ENCODE measurements around the gene GZMM. TPM values are rescaled to one million over a fixed set of nuclear protein-coding genes. Genes with fewer than 3 reads are reported as not detected.

The GZMM gene
- total RNA-seq, 1 experiment from 2014 or later = not detected

GRCh38 chr19:579842-580155, 35.9 kb downstream of the GZMM start:
- CTCF ChIA-PET = no interaction called here
- no TSS peak for BruUV-seq (replicated peaks)
- TF ChIP-seq, protein P1, sequence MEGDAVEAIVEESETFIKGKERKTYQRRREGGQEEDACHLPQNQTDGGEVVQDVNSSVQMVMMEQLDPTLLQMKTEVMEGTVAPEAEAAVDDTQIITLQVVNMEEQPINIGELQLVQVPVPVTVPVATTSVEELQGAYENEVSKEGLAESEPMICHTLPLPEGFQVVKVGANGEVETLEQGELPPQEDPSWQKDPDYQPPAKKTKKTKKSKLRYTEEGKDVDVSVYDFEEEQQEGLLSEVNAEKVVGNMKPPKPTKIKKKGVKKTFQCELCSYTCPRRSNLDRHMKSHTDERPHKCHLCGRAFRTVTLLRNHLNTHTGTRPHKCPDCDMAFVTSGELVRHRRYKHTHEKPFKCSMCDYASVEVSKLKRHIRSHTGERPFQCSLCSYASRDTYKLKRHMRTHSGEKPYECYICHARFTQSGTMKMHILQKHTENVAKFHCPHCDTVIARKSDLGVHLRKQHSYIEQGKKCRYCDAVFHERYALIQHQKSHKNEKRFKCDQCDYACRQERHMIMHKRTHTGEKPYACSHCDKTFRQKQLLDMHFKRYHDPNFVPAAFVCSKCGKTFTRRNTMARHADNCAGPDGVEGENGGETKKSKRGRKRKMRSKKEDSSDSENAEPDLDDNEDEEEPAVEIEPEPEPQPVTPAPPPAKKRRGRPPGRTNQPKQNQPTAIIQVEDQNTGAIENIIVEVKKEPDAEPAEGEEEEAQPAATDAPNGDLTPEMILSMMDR (conservative IDR thresholded peaks at IDR 0.05; ENCODE audit: low read depth, low read length) = no peak
- TF ChIP-seq EZH2phosphoT487 (IDR thresholded peaks at IDR 0.05; ENCODE audit: borderline replicate concordance, low read length) (no peak), EZH2 (IDR thresholded peaks at IDR 0.05; ENCODE audit: low read length, unreplicated experiment) (no peak)
- H3K9ac ChIP-seq (ENCODE audit: low read length) = no peak overlapping the region
- no peaks in the 10 kb centered on the region for H3F3A ChIP-seq (ENCODE audit: low read length, unreplicated experiment)
- no peak overlapping the region for H3K4me2 ChIP-seq (ENCODE audit: low read length)
- peaks cover 16% of the 10 kb centered on the region for H3K4me1 ChIP-seq (ENCODE audit: insufficient read depth, low read length)
- POLR2A ChIA-PET (ENCODE audit: unreplicated experiment) = no interaction called here
- no peak overlapping the region for H3K27ac ChIP-seq (ENCODE audit: low read length)
- DNase-seq (no peak), ATAC-seq (no peak)
- no peaks in the 10 kb centered on the region for H3K9me2 ChIP-seq (replicated peaks; ENCODE audit: low read length)
- peaks cover 56% of the 10 kb centered on the region for H3K79me2 ChIP-seq (ENCODE audit: low read length)
- intact Hi-C loops (cut with micrococcal nuclease) = loop anchor here (10.0 kb wide), 1 partner anchor 55 kb away; the partner anchor contains the start of genes FGF22 and POLRMT
- H4K20me1 ChIP-seq (ENCODE audit: low read length) = peaks cover 41% of the 10 kb centered on the region
- H3K36me3 ChIP-seq (ENCODE audit: low read depth, low read length) = no peaks in the 10 kb centered on the region; the same call in 1 of the 2 replicates
- no peaks in the 10 kb centered on the region for H3K9me3 ChIP-seq (ENCODE audit: low read length)
- H3K4me3 ChIP-seq (ENCODE audit: low read length) = no peak overlapping the region
- H3K27me3 ChIP-seq (ENCODE audit: low read length) = no peaks in the 10 kb centered on the region
- no peak overlapping the region for H2AFZ ChIP-seq (ENCODE audit: low read length)

DNA sequence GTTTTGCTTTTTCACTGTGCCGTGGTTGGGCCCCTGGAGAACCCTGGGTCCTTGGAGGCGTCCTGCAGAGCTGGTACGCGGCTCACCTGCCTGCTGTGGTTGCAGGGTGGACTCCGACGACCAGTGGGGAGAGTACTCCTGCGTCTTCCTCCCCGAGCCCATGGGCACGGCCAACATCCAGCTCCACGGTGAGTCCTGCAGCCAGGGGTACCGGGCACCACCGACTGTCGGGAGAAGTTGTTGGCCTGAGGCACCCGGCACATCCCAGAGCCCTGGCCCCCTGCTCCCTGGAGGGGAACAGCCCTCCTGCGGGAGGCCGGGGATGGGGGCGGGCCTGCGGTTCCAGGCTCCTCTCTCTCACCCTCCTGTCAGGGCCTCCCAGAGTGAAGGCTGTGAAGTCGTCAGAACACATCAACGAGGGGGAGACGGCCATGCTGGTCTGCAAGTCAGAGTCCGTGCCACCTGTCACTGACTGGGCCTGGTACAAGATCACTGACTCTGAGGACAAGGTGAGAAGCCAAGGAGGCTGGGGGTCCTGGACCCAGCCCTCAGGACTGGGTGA, 36.5 kb downstream of the GZMM start:
- no peak overlapping the region for H3K9ac ChIP-seq (ENCODE audit: low read length)
- no peaks in the 10 kb centered on the region for H3K27me3 ChIP-seq (ENCODE audit: low read length)
- DNase-seq (no peak), ATAC-seq (no peak)
- CTCF ChIA-PET = no interaction called here
- POLR2A ChIA-PET (ENCODE audit: unreplicated experiment) = no interaction called here
- no peaks in the 10 kb centered on the region for H3K9me3 ChIP-seq (ENCODE audit: low read length)
- peaks cover 36% of the 10 kb centered on the region for H4K20me1 ChIP-seq (ENCODE audit: low read length)
- no peak overlapping the region for H3K4me3 ChIP-seq (ENCODE audit: low read length)
- intact Hi-C loops (cut with micrococcal nuclease) = no loop called here
- TF ChIP-seq, protein P1 (conservative IDR thresholded peaks at IDR 0.05; ENCODE audit: low read depth, low read length) = no peak
- no peak for TF ChIP-seq EZH2 (IDR thresholded peaks at IDR 0.05; ENCODE audit: low read length, unreplicated experiment)
- no peak for TF ChIP-seq EZH2phosphoT487 (IDR thresholded peaks at IDR 0.05; ENCODE audit: borderline replicate concordance, low read length)
- H3K4me1 ChIP-seq (ENCODE audit: insufficient read depth, low read length) = peaks cover 15% of the 10 kb centered on the region
- BruUV-seq (replicated peaks) = no TSS peak
- H3F3A ChIP-seq (ENCODE audit: low read length, unreplicated experiment) = no peaks in the 10 kb centered on the region
- no peak overlapping the region for H3K27ac ChIP-seq (ENCODE audit: low read length)
- peaks cover 50% of the 10 kb centered on the region for H3K79me2 ChIP-seq (ENCODE audit: low read length)
- H3K9me2 ChIP-seq (replicated peaks; ENCODE audit: low read length) = no peaks in the 10 kb centered on the region
- no peaks in the 10 kb centered on the region; the same call in 1 of the 2 replicates for H3K36me3 ChIP-seq (ENCODE audit: low read depth, low read length)
- H2AFZ ChIP-seq (ENCODE audit: low read length) = no peak overlapping the region
- no peak overlapping the region for H3K4me2 ChIP-seq (ENCODE audit: low read length)

GRCh38 chr19:581399-582111, 37.7 kb downstream of the GZMM start:
- TF ChIP-seq EZH2phosphoT487 (IDR thresholded peaks at IDR 0.05; ENCODE audit: borderline replicate concordance, low read length) (no peak), EZH2 (IDR thresholded peaks at IDR 0.05; ENCODE audit: low read length, unreplicated experiment) (no peak)
- TF ChIP-seq, protein P1 (conservative IDR thresholded peaks at IDR 0.05; ENCODE audit: low read depth, low read length) = no peak
- Histone ChIP-seq H3F3A (ENCODE audit: low read length, unreplicated experiment) (no peaks in the 10 kb centered on the region), H4K20me1 (ENCODE audit: low read length) (peaks cover 28% of the 10 kb centered on the region), H2AFZ (ENCODE audit: low read length) (no peak overlapping the region), H3K36me3 (ENCODE audit: low read depth, low read length) (no peaks in the 10 kb centered on the region; the same call in 1 of the 2 replicates), H3K9ac (ENCODE audit: low read length) (no peak overlapping the region), H3K27ac (ENCODE audit: low read length) (no peak overlapping the region), H3K4me3 (ENCODE audit: low read length) (no peak overlapping the region), H3K9me2 (replicated peaks; ENCODE audit: low read length) (no peaks in the 10 kb centered on the region), H3K79me2 (ENCODE audit: low read length) (peaks cover 39% of the 10 kb centered on the region), H3K27me3 (ENCODE audit: low read length) (no peaks in the 10 kb centered on the region), H3K9me3 (ENCODE audit: low read length) (no peaks in the 10 kb centered on the region), H3K4me2 (ENCODE audit: low read length) (no peak overlapping the region), H3K4me1 (ENCODE audit: insufficient read depth, low read length) (peaks cover 5% of the 10 kb centered on the region)
- DNase-seq = no peak
- ATAC-seq = no peak
- ChIA-PET CTCF (no interaction called here), POLR2A (ENCODE audit: unreplicated experiment) (no interaction called here)
- intact Hi-C loops (cut with micrococcal nuclease) = no loop called here
- BruUV-seq (replicated peaks) = no TSS peak

All from PC-3 (cell line).